C4-2B (cell line): ENCODE results near the gene RNF150.

Source experiments
- H3K27ac ChIP-seq: fragments of 450-650 bp; 2 replicates; pipeline ENCODE4 v1.5.1; 2017
- CTCF ChIP-seq: fragments of 450-650 bp; conservative IDR thresholded peaks from 2 replicates; pipeline ENCODE4 v1.5.1; 2017; ENCODE audit warnings: mild to moderate bottlenecking
- ZFX ChIP-seq: fragments of 450-650 bp; IDR thresholded peaks from 2 replicates; pipeline ENCODE4 v1.6.1; 2017

The RNF150 gene

GRCh38 chr4:141016117-141016798 is 117.0 kb downstream of the RNF150 start:
- no peak overlapping the region for H3K27ac ChIP-seq
- TF ChIP-seq ZFX (no peak), CTCF (no peak)

GRCh38 chr4:141013899-141014298 is 119.4 kb downstream of the RNF150 start:
- TF ChIP-seq CTCF (no peak), ZFX (no peak)
- H3K27ac ChIP-seq = no peak overlapping the region

- H3K27ac ChIP-seq = no peak overlapping the region
- TF ChIP-seq ZFX (no peak), CTCF (no peak)
Measured at GRCh38 chr4:141011901-141012315, 121.4 kb downstream of the RNF150 start.

- H3K27ac ChIP-seq = no peak overlapping the region
- TF ChIP-seq CTCF = no peak
- no peak for TF ChIP-seq ZFX
Measured at GRCh38 chr4:141009931-141010330, 123.3 kb downstream of the RNF150 start.

- no peak overlapping the region for H3K27ac ChIP-seq
- TF ChIP-seq CTCF (no peak), ZFX (no peak)
Measured at GRCh38 chr4:141009129-141009528, 124.1 kb downstream of the RNF150 start.

GRCh38 chr4:141006242-141006802 is 126.9 kb downstream of the RNF150 start:
- H3K27ac ChIP-seq = no peak overlapping the region
- TF ChIP-seq CTCF (no peak), ZFX (no peak)

GRCh38 chr4:141004823-141005222 is 128.4 kb downstream of the RNF150 start:
- no peak overlapping the region for H3K27ac ChIP-seq
- TF ChIP-seq CTCF (no peak), ZFX (no peak)
